PC-3 (cell line): ENCODE results near the gene RETREG3.

Experiments
- CTCF ChIP-seq: fragments of 300-600 bp; sonication (generic); conservative IDR thresholded peaks from 2 replicates; pipeline ENCODE4 v1.5.1; 2017; ENCODE audit warnings: antibody characterized with exemption, low read depth, mild to moderate bottlenecking, low read length
- EZH2 ChIP-seq: fragments of 300-600 bp; sonication (generic); IDR thresholded peaks from one replicate; pipeline ENCODE4 v1.6.1; 2017; ENCODE audit warnings: antibody characterized with exemption, mild to moderate bottlenecking, low read length; ENCODE audit not compliant: unreplicated experiment
- EZH2phosphoT487 ChIP-seq: fragments of 300-600 bp; sonication (generic); IDR thresholded peaks from 2 replicates; pipeline ENCODE4 v1.6.1; 2018; ENCODE audit warnings: mild to moderate bottlenecking, antibody characterized with exemption, low read length, borderline replicate concordance

GRCh38 chr17:42591411-42591810 lies 17.8 kb downstream of the RETREG3 start:
- TF ChIP-seq CTCF = no peak
- TF ChIP-seq EZH2 = no peak
- no peak for TF ChIP-seq EZH2phosphoT487
